Neuron (in vitro differentiated cells): ENCODE results near the gene INSRR.

Experiments used
- H2AFZ ChIP-seq: one replicate; pipeline ENCODE4 v1.6.1; 2013; ENCODE audit warnings: low read depth, mild to moderate bottlenecking, inconsistent platforms, low read length, moderate library complexity
- H3K27me3 ChIP-seq: one replicate; pipeline ENCODE4 v1.6.1; 2013; ENCODE audit warnings: low read length; ENCODE audit not compliant: insufficient read depth
- H3K36me3 ChIP-seq: one replicate; pipeline ENCODE4 v1.6.1; 2013; ENCODE audit warnings: low read length; ENCODE audit not compliant: insufficient read depth
- H3K4me1 ChIP-seq: one replicate; pipeline ENCODE4 v1.6.1; 2013; ENCODE audit warnings: low read length; ENCODE audit not compliant: insufficient read depth
- H3K4me3 ChIP-seq: 2 replicates; pipeline ENCODE4 v1.5.1; 2013; ENCODE audit warnings: mild to moderate bottlenecking, low read length, moderate library complexity
- H3K9me3 ChIP-seq: one replicate; pipeline ENCODE4 v1.6.1; 2013; ENCODE audit warnings: low read length

The INSRR gene

GRCh38 chr1:156848461-156849150 is 10.3 kb downstream of the INSRR start:
- H3K27me3 ChIP-seq: peaks cover 97% of the 10 kb centered on the region

DNA sequence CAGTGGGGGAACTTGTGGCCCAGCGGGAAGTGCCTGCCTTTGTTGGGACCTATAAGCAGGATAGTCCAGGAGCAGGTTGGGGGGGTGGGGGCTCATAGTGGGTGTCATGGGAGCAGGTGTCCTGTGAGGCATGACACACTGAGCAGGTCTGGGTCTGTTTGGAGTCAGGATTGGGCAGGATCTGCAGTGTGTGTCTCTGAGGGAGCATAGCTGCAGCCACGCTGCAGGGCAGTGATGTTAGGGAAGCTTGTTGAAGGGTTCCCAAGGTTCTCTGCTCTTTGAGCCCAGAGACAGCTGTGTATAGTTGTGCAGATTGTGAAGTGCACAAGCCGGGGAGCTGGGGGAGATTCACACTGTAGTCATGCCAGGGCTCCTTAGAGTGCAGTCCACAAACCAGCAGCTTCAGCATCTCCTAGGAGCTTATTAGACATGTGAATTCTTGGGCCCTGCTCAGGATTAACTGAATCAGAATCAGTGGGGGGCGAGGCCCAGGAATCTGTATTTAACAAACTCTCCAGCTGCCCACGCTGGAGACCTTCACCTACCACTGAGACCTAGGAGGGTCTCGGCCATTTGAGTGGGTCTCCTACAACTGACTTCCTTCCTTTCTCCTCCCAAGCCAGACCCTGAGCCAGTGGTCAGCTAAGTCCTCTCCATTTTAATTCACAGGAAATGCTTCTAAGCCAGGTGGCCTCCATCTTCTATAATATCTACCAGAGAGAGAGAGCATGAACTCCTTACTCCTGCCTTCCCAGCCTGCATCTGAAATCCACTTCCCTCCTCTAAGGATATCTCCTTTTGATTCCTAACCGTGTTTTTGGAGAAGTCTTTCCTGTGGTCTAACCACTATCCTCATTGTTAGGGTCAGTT is 11.1 kb downstream of the INSRR start:
- Histone ChIP-seq H3K36me3 (no peaks in the 10 kb centered on the region), H3K9me3 (peaks cover 3% of the 10 kb centered on the region), H3K27me3 (peaks cover 97% of the 10 kb centered on the region), H2AFZ (no peak overlapping the region), H3K4me1 (no peaks in the 10 kb centered on the region), H3K4me3 (no peak overlapping the region)

More at GRCh38 chr1:156848461-156849150, 10.3 kb downstream of the INSRR start:
- Histone ChIP-seq H3K36me3 (no peaks in the 10 kb centered on the region), H3K9me3 (peaks cover 3% of the 10 kb centered on the region), H3K4me1 (no peaks in the 10 kb centered on the region), H3K4me3 (no peak overlapping the region), H2AFZ (no peak overlapping the region)

GRCh38 chr1:156846643-156847042 is 12.3 kb downstream of the INSRR start:
- Histone ChIP-seq H2AFZ (no peak overlapping the region), H3K4me1 (no peaks in the 10 kb centered on the region), H3K27me3 (peaks cover 90% of the 10 kb centered on the region), H3K36me3 (no peaks in the 10 kb centered on the region), H3K4me3 (no peak overlapping the region), H3K9me3 (peaks cover 3% of the 10 kb centered on the region)

- Histone ChIP-seq H3K36me3 (no peaks in the 10 kb centered on the region), H3K27me3 (peaks cover 89% of the 10 kb centered on the region), H3K4me1 (no peaks in the 10 kb centered on the region), H2AFZ (no peak overlapping the region), H3K4me3 (no peak overlapping the region), H3K9me3 (peaks cover 5% of the 10 kb centered on the region)
These were observed 12.9 kb downstream of the INSRR start for GRCh38 chr1:156845953-156846545.

DNA sequence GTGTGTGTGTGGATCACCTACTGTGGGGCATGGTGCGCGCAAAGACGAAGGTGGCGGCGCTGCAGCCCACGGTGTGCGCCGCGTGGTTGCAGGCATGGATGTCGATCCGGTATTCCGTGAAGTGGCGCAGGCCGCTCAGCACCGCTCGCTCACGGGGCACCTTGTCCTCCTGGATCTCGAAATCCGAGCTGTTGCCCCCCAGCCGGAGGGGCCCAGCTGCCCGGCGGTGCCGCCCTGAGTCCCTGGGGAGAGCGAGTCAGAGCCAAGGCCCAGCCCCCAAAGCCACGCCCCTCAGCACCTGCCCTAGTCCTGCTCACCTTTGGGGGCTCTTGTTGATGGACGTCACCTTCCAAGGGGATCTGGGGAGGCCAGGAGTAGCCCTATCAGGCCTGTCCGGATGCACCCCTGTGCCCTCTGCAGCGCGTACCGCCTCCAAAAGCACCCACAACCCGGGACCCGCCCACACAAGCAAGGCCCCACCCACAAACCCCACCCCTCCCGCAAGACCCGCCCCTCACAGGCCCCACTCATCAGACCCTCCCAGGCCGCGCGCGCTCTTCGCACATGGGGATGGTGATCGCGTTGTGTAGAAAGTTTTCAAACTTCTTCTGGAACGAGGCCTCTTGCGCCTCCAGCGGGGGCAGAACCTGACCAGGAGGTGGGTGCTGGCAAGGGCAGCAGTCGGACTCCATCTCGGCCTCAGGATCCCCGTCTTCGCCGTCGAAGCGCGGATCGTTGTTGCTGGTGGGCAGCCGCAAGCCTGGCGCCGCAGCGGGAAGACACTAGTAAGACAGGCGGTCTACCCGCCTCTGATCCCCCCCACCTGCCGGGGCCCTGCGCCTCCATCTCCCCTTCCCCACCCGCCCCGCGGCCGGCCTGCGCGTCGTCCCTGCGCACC is 13.6 kb downstream of the INSRR start:
- H3K9me3 ChIP-seq: peaks cover 5% of the 10 kb centered on the region
- no peaks in the 10 kb centered on the region for H3K4me1 ChIP-seq
- H3K4me3 ChIP-seq: no peak overlapping the region
- no peak overlapping the region for H2AFZ ChIP-seq
- H3K36me3 ChIP-seq: no peaks in the 10 kb centered on the region
- peaks cover 87% of the 10 kb centered on the region for H3K27me3 ChIP-seq

DNA sequence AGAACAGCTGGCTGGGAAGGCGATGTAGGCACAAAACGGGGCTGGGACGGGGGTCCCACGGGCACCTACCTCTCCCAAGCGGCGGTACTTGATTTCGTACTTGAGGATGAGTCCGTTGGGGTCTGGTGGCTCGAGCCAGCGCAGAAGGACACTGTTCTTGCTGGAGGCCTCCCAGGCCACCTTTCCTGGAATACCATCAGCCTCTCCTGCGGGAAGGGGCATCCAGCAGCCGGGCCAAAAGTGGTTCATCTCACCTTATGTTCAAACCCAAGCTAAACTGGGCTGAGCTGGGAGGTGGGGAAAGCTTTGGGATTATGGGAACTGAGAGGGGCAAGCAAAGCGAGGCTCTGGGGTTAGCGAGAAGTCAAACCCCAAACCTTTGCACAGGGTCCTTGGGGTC is 14.3 kb downstream of the INSRR start:
- Histone ChIP-seq H3K27me3 (peaks cover 81% of the 10 kb centered on the region), H3K4me3 (no peak overlapping the region), H2AFZ (no peak overlapping the region), H3K4me1 (peaks cover 5% of the 10 kb centered on the region), H3K36me3 (no peaks in the 10 kb centered on the region), H3K9me3 (peaks cover 5% of the 10 kb centered on the region)

GRCh38 chr1:156844102-156844501 is 14.8 kb downstream of the INSRR start:
- H3K36me3 ChIP-seq: no peaks in the 10 kb centered on the region
- no peak overlapping the region for H3K4me3 ChIP-seq
- peaks cover 76% of the 10 kb centered on the region for H3K27me3 ChIP-seq
- H3K4me1 ChIP-seq: peaks cover 10% of the 10 kb centered on the region
- peaks cover 5% of the 10 kb centered on the region for H3K9me3 ChIP-seq
- no peak overlapping the region for H2AFZ ChIP-seq

GRCh38 chr1:156842618-156843300 is 16.2 kb downstream of the INSRR start:
- Histone ChIP-seq H2AFZ (no peak overlapping the region), H3K4me1 (peaks cover 10% of the 10 kb centered on the region), H3K9me3 (peaks cover 5% of the 10 kb centered on the region), H3K27me3 (peaks cover 63% of the 10 kb centered on the region), H3K36me3 (no peaks in the 10 kb centered on the region), H3K4me3 (no peak overlapping the region)

DNA sequence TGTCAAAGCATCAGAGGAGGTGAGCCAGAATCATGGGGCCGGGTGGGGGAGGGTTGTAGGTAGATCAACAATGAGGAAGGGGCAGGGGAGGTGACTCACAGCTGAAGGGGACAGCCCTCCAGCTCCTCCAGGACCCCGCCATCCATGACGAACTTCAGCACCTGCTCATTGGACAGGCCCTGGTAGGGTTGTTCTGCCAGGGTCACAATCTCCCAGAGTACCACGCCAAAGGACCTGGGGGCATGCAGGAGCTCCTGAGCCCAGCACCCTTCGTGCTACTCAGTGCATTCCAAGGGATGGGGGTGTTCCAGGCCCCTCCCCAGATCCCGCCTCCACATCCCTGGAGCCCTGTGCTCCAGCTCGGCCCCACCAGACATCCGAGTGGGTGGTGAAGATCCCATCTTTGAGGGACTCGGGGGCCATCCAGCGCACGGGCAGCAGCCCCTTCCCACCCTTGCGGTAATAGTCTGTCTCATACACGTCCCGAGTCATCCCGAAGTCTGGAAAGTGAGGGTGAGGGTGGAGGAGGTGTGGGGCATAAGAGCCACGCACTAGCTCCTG is 17.5 kb downstream of the INSRR start:
- Histone ChIP-seq H3K27me3 (peaks cover 52% of the 10 kb centered on the region), H3K9me3 (peaks cover 4% of the 10 kb centered on the region)

GRCh38 chr1:156840898-156841279 is 18.0 kb downstream of the INSRR start:
- H3K4me3 ChIP-seq: no peak overlapping the region
- H3K4me1 ChIP-seq: peaks cover 10% of the 10 kb centered on the region
- H3K27me3 ChIP-seq: peaks cover 51% of the 10 kb centered on the region
- H2AFZ ChIP-seq: no peak overlapping the region
- H3K9me3 ChIP-seq: peaks cover 4% of the 10 kb centered on the region
- H3K36me3 ChIP-seq: no peaks in the 10 kb centered on the region

More for the DNA sequence above, 17.5 kb downstream of the INSRR start:
- no peaks in the 10 kb centered on the region for H3K36me3 ChIP-seq
- H2AFZ ChIP-seq: no peak overlapping the region
- H3K4me3 ChIP-seq: no peak overlapping the region
- peaks cover 10% of the 10 kb centered on the region for H3K4me1 ChIP-seq

- no peak overlapping the region for H2AFZ ChIP-seq
- H3K36me3 ChIP-seq: no peaks in the 10 kb centered on the region
- H3K4me1 ChIP-seq: peaks cover 10% of the 10 kb centered on the region
- no peak overlapping the region for H3K4me3 ChIP-seq
- peaks cover 52% of the 10 kb centered on the region for H3K27me3 ChIP-seq
- H3K9me3 ChIP-seq: peaks cover 4% of the 10 kb centered on the region
These were observed 18.6 kb downstream of the INSRR start for GRCh38 chr1:156840186-156840897.
